H1 (cell line): Measurements from ENCODE around the gene MACIR. TPM values are rescaled to one million over a fixed set of nuclear protein-coding genes. Genes with fewer than 3 reads are reported as not detected.

Source experiments
- BRCA1 ChIP-seq: IDR thresholded peaks from 2 replicates; pipeline ENCODE4 v1.6.1; 2012; ENCODE audit warnings: low read depth, low read length, improper control_type of control experiment
- CHD1 ChIP-seq: IDR thresholded peaks from 2 replicates; pipeline ENCODE4 v1.6.1; 2012; ENCODE audit warnings: low read depth, low read length, improper control_type of control experiment
- CHD2 ChIP-seq: IDR thresholded peaks from 2 replicates; pipeline ENCODE4 v1.6.1; 2012; ENCODE audit warnings: low read length, improper control_type of control experiment
- JUND ChIP-seq: IDR thresholded peaks from 2 replicates; pipeline ENCODE4 v1.6.1; 2011; ENCODE audit warnings: mild to moderate bottlenecking, improper control_type of control experiment, low read length
- KDM4A ChIP-seq: IDR thresholded peaks from one replicate; pipeline ENCODE4 v1.7.1; 2012; ENCODE audit warnings: low read depth, mild to moderate bottlenecking, moderate library complexity, low read length, inconsistent platforms; ENCODE audit not compliant: severe bottlenecking
- PHF8 ChIP-seq: fragments of 200-600 bp; sonication (generic); conservative IDR thresholded peaks from 2 replicates; pipeline ENCODE4 v1.7.1; 2012; ENCODE audit warnings: low read depth, mild to moderate bottlenecking, inconsistent platforms, low read length, moderate library complexity
- RAD21 ChIP-seq, 2 experiments: IDR thresholded peaks in 1 of 2; conservative IDR thresholded peaks in 1 of 2; 2 replicates each; pipeline ENCODE4 v1.6.1; 2011; ENCODE audit warnings: low read depth in 2 of 2, low read length in 2 of 2, improper control_type of control experiment in 1 of 2, inconsistent platforms in 1 of 2, mild to moderate bottlenecking in 1 of 2, moderate library complexity in 1 of 2
- TAF7 ChIP-seq: optimal IDR thresholded peaks from 2 replicates; pipeline ENCODE3; 2011; ENCODE audit warnings: low read depth, mild to moderate bottlenecking, inconsistent platforms, low read length, moderate library complexity, borderline replicate concordance
- TBP ChIP-seq: IDR thresholded peaks from 2 replicates; pipeline ENCODE4 v1.6.1; 2011; ENCODE audit warnings: low read depth, low read length, improper control_type of control experiment
- polyA plus RNA-seq, 7 experiments: library from polyadenylated mRNA; depleted of rRNA in 3 of 7; stranded (reverse) in 5 of 7; unstranded in 2 of 7; fragments of >200 nt in 5 of 7; fragments of 200-250 nt in 2 of 7; gene quantifications; 1 replicate in 5 of 7; 2 replicates in 1 of 7; 4 replicates in 1 of 7; pipeline versions ENCODE4 v1.2.1 to v1.2.3, GENCODE V29; 2011 to 2013; ENCODE audit warnings: missing spikeins in 2 of 7, mixed read lengths in 2 of 7
- total RNA-seq: library from RNA; stranded (reverse); fragmentation: NEBNext Ultra II Directional; extraction: Animal tissue kit (Norgen Biotek cat#: 25700); gene quantifications from 2 replicates; pipeline ENCODE4 v1.2.1, GENCODE V29; 2021
- TF ChIP-seq, protein P1 (sequence below): fragments of 300-600 bp; sonication (generic); IDR thresholded peaks from 2 replicates; pipeline ENCODE4 v1.7.1; 2012; ENCODE audit warnings: low read length, moderate library complexity, mild to moderate bottlenecking, inconsistent platforms; ENCODE audit not compliant: insufficient replicate concordance

Gene MACIR
- total and polyA plus RNA-seq, 2 of the 8 experiments (the other 6 are each of a cell fraction or from before 2014, with no cell fraction given) = 8.0 to 19.2 TPM

DNA sequence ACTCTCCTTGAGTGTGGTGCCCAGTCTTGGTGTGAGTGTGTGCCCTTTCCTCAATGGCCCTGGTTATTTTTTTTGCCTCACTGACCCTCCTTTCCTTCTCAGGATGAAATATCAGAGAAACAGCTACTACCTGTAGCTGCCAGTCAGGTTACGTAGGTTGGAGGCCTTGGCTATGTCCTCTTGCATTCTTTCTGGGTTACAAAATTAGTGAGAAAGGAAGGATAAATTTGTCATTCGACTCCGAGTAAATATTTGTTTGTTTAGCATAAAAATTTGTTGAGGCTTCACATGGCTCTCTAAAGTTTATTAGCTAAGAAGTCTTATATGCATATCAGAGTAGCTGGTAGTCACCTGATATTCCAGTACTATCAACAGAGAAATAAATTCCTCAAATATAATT is 15.4 kb downstream of the MACIR start (continued):
- TF ChIP-seq, protein P1, sequence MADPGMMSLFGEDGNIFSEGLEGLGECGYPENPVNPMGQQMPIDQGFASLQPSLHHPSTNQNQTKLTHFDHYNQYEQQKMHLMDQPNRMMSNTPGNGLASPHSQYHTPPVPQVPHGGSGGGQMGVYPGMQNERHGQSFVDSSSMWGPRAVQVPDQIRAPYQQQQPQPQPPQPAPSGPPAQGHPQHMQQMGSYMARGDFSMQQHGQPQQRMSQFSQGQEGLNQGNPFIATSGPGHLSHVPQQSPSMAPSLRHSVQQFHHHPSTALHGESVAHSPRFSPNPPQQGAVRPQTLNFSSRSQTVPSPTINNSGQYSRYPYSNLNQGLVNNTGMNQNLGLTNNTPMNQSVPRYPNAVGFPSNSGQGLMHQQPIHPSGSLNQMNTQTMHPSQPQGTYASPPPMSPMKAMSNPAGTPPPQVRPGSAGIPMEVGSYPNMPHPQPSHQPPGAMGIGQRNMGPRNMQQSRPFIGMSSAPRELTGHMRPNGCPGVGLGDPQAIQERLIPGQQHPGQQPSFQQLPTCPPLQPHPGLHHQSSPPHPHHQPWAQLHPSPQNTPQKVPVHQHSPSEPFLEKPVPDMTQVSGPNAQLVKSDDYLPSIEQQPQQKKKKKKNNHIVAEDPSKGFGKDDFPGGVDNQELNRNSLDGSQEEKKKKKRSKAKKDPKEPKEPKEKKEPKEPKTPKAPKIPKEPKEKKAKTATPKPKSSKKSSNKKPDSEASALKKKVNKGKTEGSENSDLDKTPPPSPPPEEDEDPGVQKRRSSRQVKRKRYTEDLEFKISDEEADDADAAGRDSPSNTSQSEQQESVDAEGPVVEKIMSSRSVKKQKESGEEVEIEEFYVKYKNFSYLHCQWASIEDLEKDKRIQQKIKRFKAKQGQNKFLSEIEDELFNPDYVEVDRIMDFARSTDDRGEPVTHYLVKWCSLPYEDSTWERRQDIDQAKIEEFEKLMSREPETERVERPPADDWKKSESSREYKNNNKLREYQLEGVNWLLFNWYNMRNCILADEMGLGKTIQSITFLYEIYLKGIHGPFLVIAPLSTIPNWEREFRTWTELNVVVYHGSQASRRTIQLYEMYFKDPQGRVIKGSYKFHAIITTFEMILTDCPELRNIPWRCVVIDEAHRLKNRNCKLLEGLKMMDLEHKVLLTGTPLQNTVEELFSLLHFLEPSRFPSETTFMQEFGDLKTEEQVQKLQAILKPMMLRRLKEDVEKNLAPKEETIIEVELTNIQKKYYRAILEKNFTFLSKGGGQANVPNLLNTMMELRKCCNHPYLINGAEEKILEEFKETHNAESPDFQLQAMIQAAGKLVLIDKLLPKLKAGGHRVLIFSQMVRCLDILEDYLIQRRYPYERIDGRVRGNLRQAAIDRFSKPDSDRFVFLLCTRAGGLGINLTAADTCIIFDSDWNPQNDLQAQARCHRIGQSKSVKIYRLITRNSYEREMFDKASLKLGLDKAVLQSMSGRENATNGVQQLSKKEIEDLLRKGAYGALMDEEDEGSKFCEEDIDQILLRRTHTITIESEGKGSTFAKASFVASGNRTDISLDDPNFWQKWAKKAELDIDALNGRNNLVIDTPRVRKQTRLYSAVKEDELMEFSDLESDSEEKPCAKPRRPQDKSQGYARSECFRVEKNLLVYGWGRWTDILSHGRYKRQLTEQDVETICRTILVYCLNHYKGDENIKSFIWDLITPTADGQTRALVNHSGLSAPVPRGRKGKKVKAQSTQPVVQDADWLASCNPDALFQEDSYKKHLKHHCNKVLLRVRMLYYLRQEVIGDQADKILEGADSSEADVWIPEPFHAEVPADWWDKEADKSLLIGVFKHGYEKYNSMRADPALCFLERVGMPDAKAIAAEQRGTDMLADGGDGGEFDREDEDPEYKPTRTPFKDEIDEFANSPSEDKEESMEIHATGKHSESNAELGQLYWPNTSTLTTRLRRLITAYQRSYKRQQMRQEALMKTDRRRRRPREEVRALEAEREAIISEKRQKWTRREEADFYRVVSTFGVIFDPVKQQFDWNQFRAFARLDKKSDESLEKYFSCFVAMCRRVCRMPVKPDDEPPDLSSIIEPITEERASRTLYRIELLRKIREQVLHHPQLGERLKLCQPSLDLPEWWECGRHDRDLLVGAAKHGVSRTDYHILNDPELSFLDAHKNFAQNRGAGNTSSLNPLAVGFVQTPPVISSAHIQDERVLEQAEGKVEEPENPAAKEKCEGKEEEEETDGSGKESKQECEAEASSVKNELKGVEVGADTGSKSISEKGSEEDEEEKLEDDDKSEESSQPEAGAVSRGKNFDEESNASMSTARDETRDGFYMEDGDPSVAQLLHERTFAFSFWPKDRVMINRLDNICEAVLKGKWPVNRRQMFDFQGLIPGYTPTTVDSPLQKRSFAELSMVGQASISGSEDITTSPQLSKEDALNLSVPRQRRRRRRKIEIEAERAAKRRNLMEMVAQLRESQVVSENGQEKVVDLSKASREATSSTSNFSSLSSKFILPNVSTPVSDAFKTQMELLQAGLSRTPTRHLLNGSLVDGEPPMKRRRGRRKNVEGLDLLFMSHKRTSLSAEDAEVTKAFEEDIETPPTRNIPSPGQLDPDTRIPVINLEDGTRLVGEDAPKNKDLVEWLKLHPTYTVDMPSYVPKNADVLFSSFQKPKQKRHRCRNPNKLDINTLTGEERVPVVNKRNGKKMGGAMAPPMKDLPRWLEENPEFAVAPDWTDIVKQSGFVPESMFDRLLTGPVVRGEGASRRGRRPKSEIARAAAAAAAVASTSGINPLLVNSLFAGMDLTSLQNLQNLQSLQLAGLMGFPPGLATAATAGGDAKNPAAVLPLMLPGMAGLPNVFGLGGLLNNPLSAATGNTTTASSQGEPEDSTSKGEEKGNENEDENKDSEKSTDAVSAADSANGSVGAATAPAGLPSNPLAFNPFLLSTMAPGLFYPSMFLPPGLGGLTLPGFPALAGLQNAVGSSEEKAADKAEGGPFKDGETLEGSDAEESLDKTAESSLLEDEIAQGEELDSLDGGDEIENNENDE = no peak
- no peak for TF ChIP-seq TAF7
- no peak for TF ChIP-seq TBP
- TF ChIP-seq KDM4A = no peak
- no peak for TF ChIP-seq PHF8
- no peak for TF ChIP-seq BRCA1
- TF ChIP-seq CHD1 = no peak
- no peak for TF ChIP-seq RAD21 (IDR thresholded peaks at IDR 0.05 in 1 of 2, conservative IDR thresholded peaks at IDR 0.05 in 1 of 2; ENCODE audit: low read depth in 2 of 2, low read length in 2 of 2)
- no peak for TF ChIP-seq CHD2
- TF ChIP-seq JUND = no peak
- TF ChIP-seq, all 59 proteins: peak for 0
